Pancreas (tissue), 10 donors: ENCODE data around the gene CDH18. TPM values are rescaled to one million over a fixed set of nuclear protein-coding genes. Genes with fewer than 3 reads are reported as not detected.

Experiments used
- ATAC-seq, 4 donors: fragments of 200-7000 bp; cut with Tn5 transposase; one replicate each; pipeline versions ENCODE4 v1.8.0 to v1.9.1; 2020; ENCODE audit warnings: mild to moderate bottlenecking in 4 of 4, moderate library complexity in 4 of 4
- DNase-seq, 6 donors: peaks; one replicate each; pipeline ENCODE4 v3.0.0-alpha.2; 2020
- FAIRE-seq: peaks from 2 replicates; lab custom pipeline; 2012; peaks lifted over from hg19 to GRCh38; lab: Jason Lieb, UNC
- H3K27ac ChIP-seq, 4 donors: fragments of 200-600 bp; sonication (generic); 1 replicate in 3 of 4; 2 replicates in 1 of 4; pipeline versions ENCODE4 v1.5.0 to v1.8.0; 2020
- H3K27me3 ChIP-seq, 4 donors: fragments of 200-600 bp; one replicate each; pipeline ENCODE4 v1.8.0; 2021
- H3K36me3 ChIP-seq, 3 donors: fragments of 200-600 bp; sonication (generic) in 1 of 3; one replicate each; pipeline versions ENCODE4 v1.5.0 to v1.8.0; 2020 to 2021
- H3K4me1 ChIP-seq, 3 donors: fragments of 200-600 bp; one replicate each; pipeline ENCODE4 v1.8.0; 2021
- H3K4me3 ChIP-seq, 4 donors: fragments of 200-600 bp; sonication (generic) in 2 of 4; one replicate each; pipeline versions ENCODE4 v1.5.0 to v1.8.0; 2020 to 2021
- H3K9me3 ChIP-seq, 4 donors: fragments of 200-600 bp; one replicate each; pipeline ENCODE4 v1.8.0; 2021
- CTCF ChIP-seq, 4 donors: fragments of 200-600 bp; sonication (generic) in 3 of 4; IDR thresholded peaks; one replicate each; pipeline versions ENCODE4 v1.5.0 to v1.8.0; 2021; ENCODE audit warnings: antibody characterized with exemption in 4 of 4
- WGBS, 2 donors: extraction: QIAGEN DNeasy Blood & Tissue Kit; methylation state at CpG; one replicate each; pipeline ENCODE4 v1.1.7; 2013; 5-methylcytosine and 5-hydroxymethylcytosine counted together
- intact Hi-C, 3 donors: fragments of 100-400 bp; cut with DNase I; formaldehyde crosslinking; loops; one replicate each; pipeline versions ENCODE4 v1.11.1 to v1.14.2; 2022
- polyA plus RNA-seq, 2 donors: library from polyadenylated mRNA; stranded (reverse); fragments of 200-250 nt; gene quantifications; one replicate each; pipeline ENCODE4 v1.2.3, GENCODE V29; 2013
- total RNA-seq, 6 donors: library from RNA; stranded (reverse); fragmentation: NEBNext Ultra II Directional in 4 of 6; extraction: Animal tissue kit (Norgen Biotek cat#: 25700) in 4 of 6; gene quantifications; one replicate each; pipeline versions ENCODE4 v1.2.1 to v1.2.4, GENCODE V29; 2021 to 2023
- donor health status: healthy with polysubstance abuse.
- donor health status: DM: no; HTN: no; CAD: no; lungs with moderate emphysema.
- donor health status: DM: no; HTN: no; CAD: no.
- donor health status: control.
- donor health status: control.
- donor health status: Bipolar disorder and iron deficiency.
- donor health status: DM: yes; HTN: yes; CAD: no.
- donor health status: DM: no; HTN: no; CAD: no.
- donor health status: DM: no; HTN: no; CAD: no.
- donor health status: DM: yes; HTN: yes; CAD: no.

CDH18 gene
- total and polyA plus RNA-seq, 8 donors, result 0.09 to 0.80 (median 0.27) TPM

DNA sequence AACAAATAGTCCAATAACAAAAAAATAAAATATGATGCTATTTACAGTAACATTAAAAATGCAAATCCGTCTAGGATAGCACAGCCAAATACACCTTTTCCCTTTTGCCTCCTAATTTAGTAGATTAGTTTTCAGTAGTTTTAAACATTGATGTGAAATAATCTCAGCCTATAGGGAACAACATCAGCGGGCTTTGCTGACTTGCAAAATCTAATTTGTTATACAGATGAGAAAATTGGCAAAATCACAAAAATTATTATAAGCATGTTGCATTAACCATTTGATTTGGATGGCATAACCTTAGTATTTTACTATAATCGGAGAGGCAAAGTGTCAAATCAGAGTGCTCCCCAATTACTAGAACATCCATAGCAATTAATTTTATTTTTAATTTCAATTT lies 563.5 kb downstream of the CDH18 start:
- Histone ChIP-seq H3K27ac (no peak overlapping the region), H3K27me3 (no peaks in the 10 kb centered on the region), H3K4me1 (no peaks in the 10 kb centered on the region), H3K9me3 (peaks cover 0 to 4% (median 0%) of the 10 kb centered on the region in 4 donors), H3K4me3 (no peak overlapping the region), H3K36me3 (no peaks in the 10 kb centered on the region)
- no peak for TF ChIP-seq CTCF (IDR thresholded peaks at IDR 0.05)
- 72 to 86% methylated on average over 3 of the region's 3 CpGs for WGBS, 2 donors
- ATAC-seq, result no peak
- no peak for DNase-seq
- intact Hi-C loops, result no loop called here
- FAIRE-seq, result no peak
